HepG2 (cell line): ENCODE results near the gene ARHGAP35. TPM values are rescaled to one million over a fixed set of nuclear protein-coding genes. Genes with fewer than 3 reads are reported as not detected.

Experiments
- ARNT2 ChIP-seq: sonication (generic); formaldehyde crosslinking; IDR thresholded peaks from 2 replicates; pipeline ENCODE4 v1.8.0; 2022; ENCODE audit warnings: mild to moderate bottlenecking, low read depth, missing genetic modification reagents, moderate library complexity
- ARNTL ChIP-seq: sonication (generic); formaldehyde crosslinking; IDR thresholded peaks from 2 replicates; pipeline ENCODE4 v1.4.0; 2020; ENCODE audit warnings: mild to moderate bottlenecking, missing genetic modification reagents
- ATF3 ChIP-seq: sonication (generic); formaldehyde crosslinking; IDR thresholded peaks from 2 replicates; pipeline ENCODE4 v1.4.0; 2020; ENCODE audit warnings: missing genetic modification reagents
- DZIP1 ChIP-seq: sonication (generic); formaldehyde crosslinking; IDR thresholded peaks from 2 replicates; pipeline ENCODE4 v1.5.0; 2020; ENCODE audit warnings: mild to moderate bottlenecking, missing genetic modification reagents
- FOXM1 ChIP-seq: sonication (generic); formaldehyde crosslinking; IDR thresholded peaks from 2 replicates; pipeline ENCODE4 v1.5.0; 2020; ENCODE audit warnings: missing genetic modification reagents
- HDAC1 ChIP-seq: sonication (generic); formaldehyde crosslinking; IDR thresholded peaks from 2 replicates; pipeline ENCODE4 v1.5.1; 2020; ENCODE audit warnings: mild to moderate bottlenecking, missing genetic modification reagents
- HNRNPH1 ChIP-seq: fragments of 200-400 bp; formaldehyde crosslinking; optimal IDR thresholded peaks from 2 replicates; pipeline ENCODE3; 2017; ENCODE audit warnings: mild to moderate bottlenecking, low read depth, low read length
- MED1 ChIP-seq: sonication (generic); formaldehyde crosslinking; IDR thresholded peaks from 2 replicates; pipeline ENCODE4 v1.4.0; 2020; ENCODE audit warnings: missing genetic modification reagents
- NCOA5 ChIP-seq: sonication (generic); formaldehyde crosslinking; IDR thresholded peaks from 2 replicates; pipeline ENCODE4 v1.4.0; 2020; ENCODE audit warnings: missing genetic modification reagents
- PBX2 ChIP-seq: IDR thresholded peaks from 2 replicates; pipeline ENCODE4 v1.6.1; 2016; ENCODE audit warnings: control low read depth
- SP5 ChIP-seq: IDR thresholded peaks from 2 replicates; pipeline ENCODE4 v1.6.1; 2016; ENCODE audit warnings: low read depth, borderline replicate concordance
- ZNF121 ChIP-seq: sonication (generic); formaldehyde crosslinking; IDR thresholded peaks from 2 replicates; pipeline ENCODE4 v1.5.0; 2020; ENCODE audit warnings: mild to moderate bottlenecking, missing genetic modification reagents
- ZNF18 ChIP-seq: sonication (generic); formaldehyde crosslinking; IDR thresholded peaks from 2 replicates; pipeline ENCODE4 v1.8.0; 2022; ENCODE audit warnings: mild to moderate bottlenecking, missing genetic modification reagents; ENCODE audit not compliant: insufficient replicate concordance
- ZNF275 ChIP-seq: sonication (generic); formaldehyde crosslinking; IDR thresholded peaks from 2 replicates; pipeline ENCODE4 v1.8.0; 2022; ENCODE audit warnings: missing genetic modification reagents, mild to moderate bottlenecking, inconsistent platforms, borderline replicate concordance
- ZNF34 ChIP-seq: sonication (generic); formaldehyde crosslinking; IDR thresholded peaks from 2 replicates; pipeline ENCODE4 v1.4.0; 2020; ENCODE audit warnings: mild to moderate bottlenecking, missing genetic modification reagents, borderline replicate concordance
- ZNF441 ChIP-seq: sonication (generic); formaldehyde crosslinking; IDR thresholded peaks from 2 replicates; pipeline ENCODE4 v1.7.0; 2021; ENCODE audit warnings: missing genetic modification reagents, borderline replicate concordance
- ZNF619 ChIP-seq: sonication (generic); formaldehyde crosslinking; IDR thresholded peaks from 2 replicates; pipeline ENCODE4 v1.4.0; 2020; ENCODE audit warnings: mild to moderate bottlenecking, missing genetic modification reagents
- ZNF713 ChIP-seq: sonication (generic); formaldehyde crosslinking; IDR thresholded peaks from 2 replicates; pipeline ENCODE4 v1.4.0; 2020; ENCODE audit warnings: mild to moderate bottlenecking, missing genetic modification reagents
- ZNF720 ChIP-seq: sonication (generic); formaldehyde crosslinking; IDR thresholded peaks from 2 replicates; pipeline ENCODE4 v1.4.0; 2020; ENCODE audit warnings: missing genetic modification reagents
- ZNF724P ChIP-seq: sonication (generic); formaldehyde crosslinking; IDR thresholded peaks from 2 replicates; pipeline ENCODE4 v1.8.0; 2022; ENCODE audit warnings: missing genetic modification reagents, borderline replicate concordance
- ZNF776 ChIP-seq: sonication (generic); formaldehyde crosslinking; IDR thresholded peaks from 2 replicates; pipeline ENCODE4 v1.4.0; 2020; ENCODE audit warnings: mild to moderate bottlenecking, missing genetic modification reagents
- polyA plus RNA-seq, 8 experiments: library from polyadenylated mRNA; depleted of rRNA in 3 of 8; stranded (reverse) in 7 of 8; unstranded in 1 of 8; fragments of >200 nt; fragmentation: Illumina TruSeq in 4 of 8; extraction: Trizol in 4 of 8; gene quantifications; 2 replicates each; pipeline versions ENCODE4 v1.2.1 to v1.2.3, GENCODE V29; 2011 to 2016; ENCODE audit warnings: low read depth in 4 of 8, missing spikeins in 1 of 8, mixed read lengths in 1 of 8; ENCODE audit not compliant: insufficient read depth in 1 of 8
- total RNA-seq, 5 experiments: library from RNA; depleted of rRNA; stranded (reverse); fragments of >200 nt; fragmentation: Illumina TruSeq; extraction: Trizol; gene quantifications; 2 replicates each; pipeline ENCODE4 v1.2.3, GENCODE V29; 2016; ENCODE audit warnings: low read depth in 1 of 5

ARHGAP35 gene
- total and polyA plus RNA-seq, 2 of the 13 experiments (the other 11 are each of a cell fraction or from before 2014, with no cell fraction given) = 30.1 to 30.2 TPM

- no peak for TF ChIP-seq ZNF121
- TF ChIP-seq HNRNPH1 = no peak
- no peak for TF ChIP-seq ZNF441
- TF ChIP-seq ZNF34 (CRISPR knock-in tag) = no peak
- no peak for TF ChIP-seq ZNF713 (CRISPR knock-in tag)
- peak; percentile 59 for TF ChIP-seq HDAC1
- TF ChIP-seq NCOA5 (CRISPR knock-in tag) = no peak
- no peak for TF ChIP-seq ZNF776 (CRISPR knock-in tag)
- TF ChIP-seq ZNF275 (CRISPR knock-in tag) = no peak
- no peak for TF ChIP-seq ZNF720 (CRISPR knock-in tag)
- TF ChIP-seq ZNF724P (CRISPR knock-in tag) = no peak
- no peak for TF ChIP-seq ARNTL (CRISPR knock-in tag)
- TF ChIP-seq MED1 = peak; percentile 43
- TF ChIP-seq ATF3 (CRISPR knock-in tag) = no peak
- TF ChIP-seq PBX2 (CRISPR knock-in tag) = no peak
- peak; percentile 30; the same call in 1 of the 2 replicates for TF ChIP-seq ARNT2
- TF ChIP-seq ZNF18 (CRISPR knock-in tag) = peak; percentile 42
- TF ChIP-seq ZNF619 (CRISPR knock-in tag) = no peak
- no peak for TF ChIP-seq DZIP1 (CRISPR knock-in tag)
- no peak for TF ChIP-seq FOXM1 (CRISPR knock-in tag)
- TF ChIP-seq SP5 = no peak
These were observed 4.5 kb upstream of the ARHGAP35 start (continued) for GRCh38 chr19:46856062-46857022.
